ENCODE measurements around the gene CCL23. TPM values are rescaled to one million over a fixed set of nuclear protein-coding genes. Genes with fewer than 3 reads are reported as not detected.

Gene CCL23
- total RNA-seq, 1 experiment from 2014 or later = not detected

DNA sequence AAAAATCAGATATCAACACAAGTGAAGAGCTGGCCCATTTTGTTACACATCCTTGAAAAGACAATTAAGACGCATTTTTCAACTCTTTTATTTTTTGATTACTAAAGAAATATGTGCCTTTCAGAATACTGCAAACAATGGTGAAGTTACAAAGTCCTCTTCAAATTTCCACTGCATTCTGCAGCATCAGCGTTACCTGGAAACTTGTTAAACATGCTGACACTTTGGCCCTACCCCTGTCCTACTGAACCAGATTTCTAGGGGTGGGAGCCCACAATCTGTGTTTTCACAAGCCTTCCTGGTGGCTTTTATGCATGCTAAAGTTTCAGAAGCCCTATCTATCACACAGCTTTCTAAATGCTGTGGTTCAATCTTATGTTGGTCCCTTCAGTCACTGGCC is 26.7 kb downstream of the CCL23 start:
- no peaks in the 10 kb centered on the region for H3K4me1 ChIP-seq (ENCODE audit: insufficient read depth, low read length, poor library complexity, severe bottlenecking)
- intact Hi-C loops (cut with micrococcal nuclease; ENCODE audit: unreplicated experiment) = no loop called here
- H3K27ac ChIP-seq (ENCODE audit: low read depth, low read length, poor library complexity, severe bottlenecking) = no peak overlapping the region
- no TSS peak for BruUV-seq (replicated peaks)
- TF ChIP-seq EZH2 (IDR thresholded peaks at IDR 0.05; ENCODE audit: borderline replicate concordance, low read depth, low read length, poor library complexity, severe bottlenecking) = no peak
- TF ChIP-seq, protein P1, sequence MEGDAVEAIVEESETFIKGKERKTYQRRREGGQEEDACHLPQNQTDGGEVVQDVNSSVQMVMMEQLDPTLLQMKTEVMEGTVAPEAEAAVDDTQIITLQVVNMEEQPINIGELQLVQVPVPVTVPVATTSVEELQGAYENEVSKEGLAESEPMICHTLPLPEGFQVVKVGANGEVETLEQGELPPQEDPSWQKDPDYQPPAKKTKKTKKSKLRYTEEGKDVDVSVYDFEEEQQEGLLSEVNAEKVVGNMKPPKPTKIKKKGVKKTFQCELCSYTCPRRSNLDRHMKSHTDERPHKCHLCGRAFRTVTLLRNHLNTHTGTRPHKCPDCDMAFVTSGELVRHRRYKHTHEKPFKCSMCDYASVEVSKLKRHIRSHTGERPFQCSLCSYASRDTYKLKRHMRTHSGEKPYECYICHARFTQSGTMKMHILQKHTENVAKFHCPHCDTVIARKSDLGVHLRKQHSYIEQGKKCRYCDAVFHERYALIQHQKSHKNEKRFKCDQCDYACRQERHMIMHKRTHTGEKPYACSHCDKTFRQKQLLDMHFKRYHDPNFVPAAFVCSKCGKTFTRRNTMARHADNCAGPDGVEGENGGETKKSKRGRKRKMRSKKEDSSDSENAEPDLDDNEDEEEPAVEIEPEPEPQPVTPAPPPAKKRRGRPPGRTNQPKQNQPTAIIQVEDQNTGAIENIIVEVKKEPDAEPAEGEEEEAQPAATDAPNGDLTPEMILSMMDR (conservative IDR thresholded peaks at IDR 0.05; ENCODE audit: low read depth, low read length) = no peak
- DNase-seq (ENCODE audit: low spot score) = no peak
- H3K27me3 ChIP-seq (replicated peaks; ENCODE audit: insufficient read depth, low read depth, low read length, poor library complexity) = no peaks in the 10 kb centered on the region
- no peaks in the 10 kb centered on the region for H3K36me3 ChIP-seq (ENCODE audit: insufficient read depth, low read length, poor library complexity, severe bottlenecking)
- H3K4me3 ChIP-seq (ENCODE audit: low read depth, low read length, poor library complexity, severe bottlenecking) = no peak overlapping the region
- ChIA-PET POLR2A (ENCODE audit: low non-redundant PET) (interaction anchor here (0.7 kb wide), 1 partner anchor 136 kb away, joined by 3 read pairs; no protein-coding TSS in a partner anchor), CTCF (no interaction called here)
- H3K9me3 ChIP-seq (ENCODE audit: low read depth, low read length, poor library complexity, severe bottlenecking) = no peaks in the 10 kb centered on the region

DNA sequence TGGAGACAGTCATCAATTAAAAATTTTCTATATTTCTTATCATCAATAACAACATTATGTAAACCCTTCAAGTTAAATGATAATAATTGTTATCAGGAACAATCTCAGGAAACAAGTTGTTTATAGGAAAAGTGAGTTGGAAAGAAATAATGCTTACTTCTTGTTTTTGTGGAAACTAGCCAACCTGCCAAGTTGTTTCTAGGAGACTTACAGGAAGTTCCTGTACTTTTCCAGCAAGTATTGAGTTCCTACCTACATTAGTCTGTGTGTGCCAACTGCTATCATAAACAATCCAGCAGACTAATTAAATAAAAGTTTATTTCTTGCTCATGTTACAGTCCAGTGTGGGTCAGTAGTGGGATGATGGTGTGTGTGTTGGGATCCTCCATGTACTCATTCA is 29.6 kb downstream of the CCL23 start:
- Histone ChIP-seq H3K4me3 (ENCODE audit: low read depth, low read length, poor library complexity, severe bottlenecking) (no peak overlapping the region), H3K27ac (ENCODE audit: low read depth, low read length, poor library complexity, severe bottlenecking) (no peak overlapping the region), H3K9me3 (ENCODE audit: low read depth, low read length, poor library complexity, severe bottlenecking) (no peaks in the 10 kb centered on the region), H3K27me3 (replicated peaks; ENCODE audit: insufficient read depth, low read depth, low read length, poor library complexity) (no peaks in the 10 kb centered on the region), H3K4me1 (ENCODE audit: insufficient read depth, low read length, poor library complexity, severe bottlenecking) (no peaks in the 10 kb centered on the region), H3K36me3 (ENCODE audit: insufficient read depth, low read length, poor library complexity, severe bottlenecking) (no peaks in the 10 kb centered on the region)
- no peak for DNase-seq (ENCODE audit: low spot score)
- CTCF ChIA-PET = no interaction called here
- intact Hi-C loops (cut with micrococcal nuclease; ENCODE audit: unreplicated experiment) = no loop called here
- no TSS peak for BruUV-seq (replicated peaks)
- TF ChIP-seq, protein P1 (conservative IDR thresholded peaks at IDR 0.05; ENCODE audit: low read depth, low read length) = no peak
- TF ChIP-seq EZH2 (IDR thresholded peaks at IDR 0.05; ENCODE audit: borderline replicate concordance, low read depth, low read length, poor library complexity, severe bottlenecking) = no peak
- POLR2A ChIA-PET (ENCODE audit: low non-redundant PET) = no interaction called here

DNA sequence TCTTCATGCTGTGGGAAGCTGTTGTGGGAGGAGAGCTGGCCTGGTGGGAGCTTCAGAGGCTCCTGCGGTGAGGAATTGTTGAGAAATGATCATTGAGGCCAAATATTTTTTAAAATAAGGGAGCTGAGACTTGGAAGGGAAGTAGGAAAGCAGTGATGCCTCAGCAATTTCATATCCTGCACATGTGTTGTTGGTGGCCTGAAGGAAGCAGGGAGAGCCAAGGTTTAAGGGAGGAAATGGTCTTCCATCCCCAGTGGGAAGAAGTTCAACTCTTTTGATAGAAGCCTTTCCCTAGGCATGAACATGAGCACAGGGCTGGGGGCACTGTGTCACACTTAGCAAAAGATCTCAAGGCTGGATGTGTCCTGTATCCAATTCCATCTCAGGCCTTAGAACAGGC is 31.1 kb downstream of the CCL23 start, which contains the start of gene CCL14:
TSS of gene CCL14 (minus strand) at position 87 of the 400 bp plus-strand sequence. CDS start at position 7, 80 bp downstream.
- intact Hi-C loops (cut with micrococcal nuclease; ENCODE audit: unreplicated experiment) = no loop called here
- POLR2A ChIA-PET (ENCODE audit: low non-redundant PET) = no interaction called here

More for the DNA sequence above, 31.1 kb downstream of the CCL23 start, which contains the start of gene CCL14:
- H3K4me1 ChIP-seq (ENCODE audit: insufficient read depth, low read length, poor library complexity, severe bottlenecking) = no peaks in the 10 kb centered on the region
- no peaks in the 10 kb centered on the region for H3K9me3 ChIP-seq (ENCODE audit: low read depth, low read length, poor library complexity, severe bottlenecking)
- H3K4me3 ChIP-seq (ENCODE audit: low read depth, low read length, poor library complexity, severe bottlenecking) = no peak within 1 kb of the TSS
- TF ChIP-seq, protein P1 (conservative IDR thresholded peaks at IDR 0.05; ENCODE audit: low read depth, low read length) = no peak
- TF ChIP-seq EZH2 (IDR thresholded peaks at IDR 0.05; ENCODE audit: borderline replicate concordance, low read depth, low read length, poor library complexity, severe bottlenecking) = no peak
- CTCF ChIA-PET = no interaction called here
- no peak within 1 kb of the TSS for H3K27ac ChIP-seq (ENCODE audit: low read depth, low read length, poor library complexity, severe bottlenecking)
- H3K27me3 ChIP-seq (replicated peaks; ENCODE audit: insufficient read depth, low read depth, low read length, poor library complexity) = no peaks in the 10 kb centered on the region
- BruUV-seq (replicated peaks) = no TSS peak
- no peaks in the 10 kb centered on the region for H3K36me3 ChIP-seq (ENCODE audit: insufficient read depth, low read length, poor library complexity, severe bottlenecking)
- DNase-seq (ENCODE audit: low spot score) = no peak

Measured in A673 (cell line).